T-helper 9 cell (primary cell): Measurements from ENCODE around the gene SMG5.

ENCODE experiments used
- DNase-seq: peaks from one replicate; pipeline ENCODE4 v3.0.0-alpha.2; 2020

The SMG5 gene

GRCh38 chr1:156279837-156280236 is 2.8 kb downstream of the SMG5 start:
- no peak for DNase-seq

- DNase-seq, result no peak
These were observed 5.7 kb downstream of the SMG5 start for GRCh38 chr1:156276966-156277381.

- DNase-seq, result no peak
These were observed 6.1 kb downstream of the SMG5 start for GRCh38 chr1:156276532-156276931.

GRCh38 chr1:156270314-156270713 is 12.3 kb downstream of the SMG5 start:
- DNase-seq, result no peak

- no peak for DNase-seq
These were observed 14.3 kb downstream of the SMG5 start for GRCh38 chr1:156268336-156268735.

GRCh38 chr1:156266051-156266450 is 16.6 kb downstream of the SMG5 start:
- no peak for DNase-seq

GRCh38 chr1:156263288-156263655 is 19.4 kb downstream of the SMG5 start:
- no peak for DNase-seq

GRCh38 chr1:156262461-156263287 is 20.0 kb downstream of the SMG5 start:
- no peak for DNase-seq

GRCh38 chr1:156260896-156261295 is 21.7 kb downstream of the SMG5 start:
- DNase-seq, result no peak

- no peak for DNase-seq
These were observed 22.8 kb downstream of the SMG5 start for GRCh38 chr1:156259805-156260204.

- no peak for DNase-seq
These were observed 23.8 kb downstream of the SMG5 start for GRCh38 chr1:156258859-156259258.

- no peak for DNase-seq
These were observed 24.9 kb downstream of the SMG5 start for GRCh38 chr1:156257711-156258110.

- no peak for DNase-seq
These were observed 29.0 kb downstream of the SMG5 start for GRCh38 chr1:156253634-156254033.

GRCh38 chr1:156251527-156251926 is 31.1 kb downstream of the SMG5 start:
- DNase-seq, result no peak

- no peak for DNase-seq
These were observed 33.0 kb downstream of the SMG5 start for GRCh38 chr1:156249593-156249992.

- DNase-seq, result no peak
These were observed 34.3 kb downstream of the SMG5 start for GRCh38 chr1:156248323-156248683.

- DNase-seq, result no peak
These were observed 34.9 kb downstream of the SMG5 start, which contains the start of gene PAQR6 for GRCh38 chr1:156247460-156248322. Gene PAQR6, minus strand, starts transcription at chr1:156248056. Its CDS starts 1,325 bp downstream, at chr1:156246731.

- DNase-seq, result no peak
These were observed 35.7 kb downstream of the SMG5 start for GRCh38 chr1:156246781-156247459.

- no peak for DNase-seq
These were observed 36.3 kb downstream of the SMG5 start for GRCh38 chr1:156246241-156246780.

- DNase-seq, result peak; percentile 17
These were observed 37.0 kb downstream of the SMG5 start for GRCh38 chr1:156245451-156246232.

GRCh38 chr1:156244712-156245111 is 37.9 kb downstream of the SMG5 start:
- DNase-seq, result no peak

- DNase-seq, result no peak
These were observed 38.5 kb downstream of the SMG5 start for GRCh38 chr1:156244126-156244525.
